OCI-LY1 (cell line): ENCODE data around the gene KIAA1191.

Experiments used
- CTCF ChIP-seq: fragments of 200-600 bp; sonication (generic), shearing (Covaris generic); IDR thresholded peaks from 2 replicates; pipeline ENCODE4 v1.5.1; 2017; ENCODE audit warnings: mild to moderate bottlenecking, antibody characterized with exemption, low read length, moderate library complexity, mixed read lengths
- EZH2 ChIP-seq: fragments of 200-600 bp; sonication (generic), shearing (Covaris generic); IDR thresholded peaks from 2 replicates; pipeline ENCODE4 v1.8.0; 2017; ENCODE audit warnings: borderline replicate concordance, mixed run types, mild to moderate bottlenecking, antibody characterized with exemption, low read length, moderate library complexity, mixed read lengths

DNA sequence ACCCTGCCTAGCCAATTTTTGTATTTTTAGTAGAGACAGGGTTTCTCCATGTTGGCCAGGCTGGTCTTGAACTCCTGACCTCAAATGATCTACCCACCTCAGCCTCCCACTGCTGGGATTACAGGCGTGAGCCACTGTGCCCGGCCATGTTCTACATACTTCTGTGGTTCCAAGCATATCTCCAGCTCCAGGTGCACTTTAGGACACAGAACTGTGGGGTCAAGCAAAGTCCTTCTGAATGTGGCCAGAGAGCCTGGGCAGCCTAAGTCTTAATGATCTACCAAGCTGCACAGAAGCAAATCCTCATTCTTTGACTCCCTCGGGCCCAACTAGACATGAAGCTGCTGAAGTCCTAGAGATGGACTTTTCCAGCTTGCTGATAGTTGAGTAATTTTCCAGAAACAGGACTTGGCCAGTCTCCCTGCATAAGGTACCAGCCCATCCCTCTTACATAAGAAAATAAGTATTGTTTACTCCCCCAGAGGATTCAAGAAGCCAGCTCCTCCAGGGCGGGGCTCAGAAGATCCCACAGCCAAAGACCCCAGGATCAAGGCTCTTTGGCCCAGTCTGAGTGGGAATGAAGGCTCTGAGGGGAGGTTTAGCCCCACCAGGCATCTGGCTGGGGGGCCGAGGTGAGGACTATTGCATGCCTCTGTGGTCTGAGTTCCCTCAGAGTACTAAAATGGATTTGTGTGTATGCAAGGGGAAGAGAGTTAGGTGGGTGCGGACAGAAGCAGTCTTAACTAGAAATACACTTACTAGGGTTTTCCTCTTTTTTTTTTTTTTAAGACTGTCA is 46.1 kb upstream of the KIAA1191 start:
- TF ChIP-seq CTCF (no peak), EZH2 (no peak)
